ENCODE measurements around the gene ASGR2. TPM values are rescaled to one million over a fixed set of nuclear protein-coding genes. Genes with fewer than 3 reads are reported as not detected.
"Not testable (repeated sequence)": the region's sequence is repeated elsewhere in the genome, so short reads cannot be mapped to it uniquely, and the experiment has no call there.

ASGR2 gene
- total RNA-seq, 1 donor: 12.9 TPM

DNA sequence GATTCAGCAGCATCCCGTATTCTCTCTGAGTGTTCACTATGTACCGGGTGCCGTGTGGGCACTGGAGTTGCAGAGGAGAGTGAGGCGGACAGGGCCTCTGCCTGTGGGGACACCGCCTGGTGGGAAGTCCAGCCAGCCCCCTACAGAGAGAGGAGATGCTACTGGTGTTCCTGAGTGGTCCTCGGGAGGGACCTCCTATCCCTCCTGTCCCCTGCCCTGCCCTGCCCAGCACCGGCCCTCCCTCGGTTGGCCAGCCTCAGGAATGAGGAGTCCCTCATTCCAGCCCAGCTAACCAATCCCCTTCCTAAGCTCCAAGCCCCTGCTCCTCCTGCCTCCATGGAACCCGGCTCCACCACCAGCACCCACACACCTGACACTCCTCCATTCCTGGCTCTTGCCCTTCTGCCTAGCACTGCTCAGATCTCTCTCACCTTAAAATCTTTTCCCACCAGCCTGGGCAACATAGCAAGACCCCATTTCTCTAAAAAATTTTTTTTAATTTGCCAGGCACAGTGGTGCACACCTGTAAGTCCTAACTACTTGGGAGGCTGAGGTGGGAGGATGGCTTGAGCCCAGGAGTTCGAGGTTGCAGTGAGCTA is 2.0 kb downstream of the ASGR2 start:
- Histone ChIP-seq H3K27me3 (ENCODE audit: insufficient read depth, low read length) (no peaks in the 10 kb centered on the region), H3K4me1 (ENCODE audit: insufficient read depth, low read length) (peaks cover 72% of the 10 kb centered on the region), H3K4me3 (ENCODE audit: low read length) (no peak overlapping the region), H3K9me3 (ENCODE audit: low read depth, low read length) (no peaks in the 10 kb centered on the region)

DNA sequence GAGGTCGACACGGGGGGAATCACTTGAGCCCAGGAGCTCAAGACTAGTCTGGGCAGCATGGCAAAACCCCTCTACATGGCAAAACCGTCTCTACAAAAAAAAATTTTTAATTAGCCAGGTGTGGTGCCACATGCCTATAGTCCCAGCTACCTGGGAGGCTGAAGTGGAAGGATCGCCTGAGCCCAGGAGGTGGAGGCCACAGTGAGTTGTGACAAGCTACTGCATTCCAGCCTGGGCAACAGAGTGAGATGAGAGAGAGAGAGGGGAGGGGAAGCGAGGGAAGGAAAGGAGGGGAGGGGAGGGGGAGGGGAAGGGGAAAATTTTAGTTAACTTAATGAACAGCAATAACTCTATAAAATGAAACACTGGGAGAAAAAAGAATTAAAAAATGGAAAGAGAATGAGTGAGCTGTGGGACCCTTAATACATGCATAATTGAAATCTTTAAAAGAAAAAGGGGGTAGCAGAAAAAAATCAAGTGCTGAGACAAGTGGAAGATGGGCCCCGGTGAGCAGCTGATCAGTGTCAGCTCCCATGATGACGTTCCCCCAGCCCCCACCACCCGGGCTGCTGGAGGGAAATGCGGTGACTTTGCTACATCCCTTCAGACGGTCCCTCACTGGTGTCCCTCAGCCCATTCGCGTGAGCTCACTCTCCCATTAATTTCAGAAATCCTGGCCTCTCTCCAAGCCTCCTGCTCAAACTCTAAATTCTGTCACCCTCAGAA is 2.7 kb downstream of the ASGR2 start:
- H3K4me1 ChIP-seq (ENCODE audit: insufficient read depth, low read length): peaks cover 68% of the 10 kb centered on the region
- H3K9me3 ChIP-seq (ENCODE audit: low read depth, low read length): no peaks in the 10 kb centered on the region
- H3K27me3 ChIP-seq (ENCODE audit: insufficient read depth, low read length): no peaks in the 10 kb centered on the region
- no peak overlapping the region for H3K4me3 ChIP-seq (ENCODE audit: low read length)

DNA sequence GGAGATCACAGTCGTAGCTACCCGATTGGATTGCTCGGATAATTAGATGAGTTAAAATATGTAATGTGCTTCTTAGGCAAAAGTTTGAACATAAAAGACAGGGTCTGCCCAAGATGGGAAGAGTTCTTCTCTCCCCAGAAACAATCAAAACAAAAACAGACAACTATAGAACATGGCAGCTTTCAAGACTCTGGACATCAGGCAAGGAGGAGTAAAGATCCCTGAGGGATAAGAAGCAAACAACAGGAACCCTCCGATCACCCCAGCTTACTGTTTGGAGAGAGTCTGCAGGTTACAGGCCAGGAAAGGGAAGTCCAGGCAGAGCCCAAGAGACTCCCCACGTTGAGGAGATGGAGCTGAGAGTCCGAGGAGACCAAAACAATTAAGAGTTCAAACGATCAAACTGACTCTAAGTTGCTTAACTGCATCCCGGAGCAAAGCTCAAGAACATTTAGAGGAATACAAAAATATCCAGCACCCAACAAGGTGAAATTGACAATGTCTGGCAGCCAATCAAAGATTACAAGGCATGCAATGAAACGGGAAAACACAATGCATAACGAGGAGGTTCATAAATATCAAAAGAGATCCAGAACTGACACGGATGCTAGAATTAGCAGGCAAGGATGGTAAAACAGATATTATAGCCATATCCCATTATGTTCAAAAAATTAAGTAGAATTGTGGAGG is 3.9 kb downstream of the ASGR2 start:
- Histone ChIP-seq H3K9me3 (ENCODE audit: low read depth, low read length) (no peaks in the 10 kb centered on the region), H3K4me1 (ENCODE audit: insufficient read depth, low read length) (peaks cover 61% of the 10 kb centered on the region), H3K27me3 (ENCODE audit: insufficient read depth, low read length) (no peaks in the 10 kb centered on the region), H3K4me3 (ENCODE audit: low read length) (no peak overlapping the region)

DNA sequence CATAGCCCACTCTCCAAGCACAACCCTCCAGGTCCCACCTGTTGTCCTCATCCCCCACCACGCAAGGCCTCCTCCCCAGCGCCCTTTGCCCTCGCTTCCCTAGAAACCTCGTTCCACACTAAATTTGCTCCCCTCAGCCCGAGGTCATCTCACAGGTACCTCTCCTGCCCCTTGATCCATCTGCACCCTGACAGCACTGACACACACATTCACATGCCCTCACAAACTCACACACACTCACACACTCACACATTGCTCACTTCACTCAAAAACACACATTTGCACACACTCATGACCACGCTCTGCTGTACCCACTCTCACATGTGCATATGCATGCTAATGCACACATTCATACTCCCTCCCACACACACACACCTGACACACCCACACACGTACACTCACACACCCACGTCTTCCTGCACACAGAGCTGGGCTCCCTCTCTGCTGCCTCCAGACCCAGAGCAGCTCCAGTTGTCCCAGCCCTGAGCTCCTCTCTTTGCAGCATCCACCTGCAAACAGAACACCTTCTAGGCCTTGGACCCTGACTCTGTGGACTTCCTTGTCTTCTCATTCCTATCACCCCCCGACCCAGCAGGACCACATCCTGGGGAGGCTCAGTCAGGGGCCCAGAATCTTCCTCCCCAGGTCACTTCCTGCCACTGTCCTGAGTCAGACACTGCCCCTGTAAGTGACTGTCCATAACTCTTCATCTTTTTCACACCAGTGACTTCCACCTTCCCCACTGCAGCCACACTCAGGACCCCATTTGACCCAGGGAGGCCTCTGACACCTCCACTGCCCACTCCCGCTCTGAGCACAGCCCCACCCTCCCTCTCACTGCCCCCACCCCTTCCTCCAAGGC is 4.9 kb downstream of the ASGR2 start:
- Histone ChIP-seq H3K9me3 (ENCODE audit: low read depth, low read length) (no peaks in the 10 kb centered on the region), H3K27me3 (ENCODE audit: insufficient read depth, low read length) (no peaks in the 10 kb centered on the region), H3K4me3 (ENCODE audit: low read length) (no peak overlapping the region), H3K4me1 (ENCODE audit: insufficient read depth, low read length) (peaks cover 50% of the 10 kb centered on the region)

DNA sequence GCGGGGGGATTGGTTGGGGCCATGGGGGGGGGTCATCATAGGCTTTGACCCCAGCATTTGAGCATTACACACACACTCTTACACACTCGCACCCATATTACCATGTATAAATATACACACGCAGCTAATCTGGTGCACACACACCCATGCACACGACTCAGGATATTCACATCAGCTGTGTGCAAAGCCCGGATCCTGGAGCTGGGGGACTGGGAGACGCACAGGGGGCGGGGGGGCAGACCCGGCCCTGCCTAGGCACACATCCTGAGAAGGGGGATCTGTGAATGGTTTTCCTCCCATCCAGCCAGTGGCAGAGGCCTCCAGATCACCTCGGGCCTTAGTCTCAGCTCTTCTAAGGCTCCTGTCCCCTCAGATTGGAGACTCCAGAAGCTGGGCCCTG is 5.6 kb downstream of the ASGR2 start:
- no peak overlapping the region for H3K4me3 ChIP-seq (ENCODE audit: low read length)
- peaks cover 43% of the 10 kb centered on the region for H3K4me1 ChIP-seq (ENCODE audit: insufficient read depth, low read length)
- no peaks in the 10 kb centered on the region for H3K9me3 ChIP-seq (ENCODE audit: low read depth, low read length)
- no peaks in the 10 kb centered on the region for H3K27me3 ChIP-seq (ENCODE audit: insufficient read depth, low read length)

DNA sequence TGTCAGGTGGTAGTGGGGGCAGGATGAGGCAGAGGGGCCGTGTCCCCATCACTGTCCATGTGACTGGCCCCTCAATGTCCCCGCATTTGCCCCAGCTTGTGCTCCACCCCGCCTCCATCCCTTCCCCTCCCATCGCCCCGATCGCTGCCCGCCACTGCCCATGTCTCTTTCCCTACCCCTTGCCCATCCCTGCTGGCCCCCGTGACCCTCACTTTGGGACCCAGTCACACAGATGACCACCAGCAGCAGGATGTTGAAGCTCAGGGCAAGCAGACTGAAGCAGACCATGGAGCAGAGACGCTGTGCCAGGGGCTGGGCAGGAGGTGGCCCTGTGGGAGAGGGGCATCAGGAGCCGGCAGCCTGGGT is 6.1 kb downstream of the ASGR2 start:
- Histone ChIP-seq H3K27me3 (ENCODE audit: insufficient read depth, low read length) (no peaks in the 10 kb centered on the region), H3K4me1 (ENCODE audit: insufficient read depth, low read length) (peaks cover 38% of the 10 kb centered on the region), H3K4me3 (ENCODE audit: low read length) (no peak overlapping the region), H3K9me3 (ENCODE audit: low read depth, low read length) (no peaks in the 10 kb centered on the region)

DNA sequence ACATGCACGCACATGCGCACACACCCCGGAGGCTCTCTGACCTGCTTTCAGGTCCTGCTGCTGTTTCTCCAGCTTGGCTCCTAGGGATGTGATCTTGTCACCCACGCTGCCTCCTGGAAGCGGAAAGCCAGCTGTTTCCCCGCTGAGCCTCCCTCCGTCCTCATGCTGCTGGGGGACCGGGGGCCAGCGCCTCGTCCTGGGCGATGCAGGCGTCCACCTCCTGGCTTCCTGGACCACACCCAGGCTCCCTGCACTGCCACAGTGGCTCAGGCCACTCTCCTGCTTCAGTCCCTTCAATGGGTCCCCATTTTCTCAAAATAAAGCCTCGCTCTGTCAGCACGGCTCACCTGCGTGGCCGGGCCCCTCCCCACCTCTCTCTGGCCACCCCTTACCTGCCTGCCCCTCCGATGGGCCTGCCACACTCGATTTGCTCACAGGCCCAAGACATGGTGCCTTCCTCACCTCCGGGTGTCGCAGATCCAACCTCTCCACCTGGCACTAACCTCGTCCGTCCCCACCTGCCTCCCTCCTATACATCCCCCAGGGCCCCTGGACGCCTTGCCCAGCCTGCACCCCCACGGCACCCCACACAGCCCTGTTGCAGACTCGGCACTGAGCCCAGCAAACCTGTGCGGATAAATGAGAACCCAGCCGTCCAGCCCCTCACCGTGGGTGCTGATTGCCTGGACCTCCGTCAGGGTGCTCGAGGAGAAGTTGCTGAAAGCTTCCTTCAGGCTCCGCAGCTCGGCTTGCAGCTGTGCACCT is 6.6 kb downstream of the ASGR2 start:
- H3K4me1 ChIP-seq (ENCODE audit: insufficient read depth, low read length): peaks cover 33% of the 10 kb centered on the region
- H3K27me3 ChIP-seq (ENCODE audit: insufficient read depth, low read length): no peaks in the 10 kb centered on the region
- no peaks in the 10 kb centered on the region for H3K9me3 ChIP-seq (ENCODE audit: low read depth, low read length)
- H3K4me3 ChIP-seq (ENCODE audit: low read length): no peak overlapping the region

DNA sequence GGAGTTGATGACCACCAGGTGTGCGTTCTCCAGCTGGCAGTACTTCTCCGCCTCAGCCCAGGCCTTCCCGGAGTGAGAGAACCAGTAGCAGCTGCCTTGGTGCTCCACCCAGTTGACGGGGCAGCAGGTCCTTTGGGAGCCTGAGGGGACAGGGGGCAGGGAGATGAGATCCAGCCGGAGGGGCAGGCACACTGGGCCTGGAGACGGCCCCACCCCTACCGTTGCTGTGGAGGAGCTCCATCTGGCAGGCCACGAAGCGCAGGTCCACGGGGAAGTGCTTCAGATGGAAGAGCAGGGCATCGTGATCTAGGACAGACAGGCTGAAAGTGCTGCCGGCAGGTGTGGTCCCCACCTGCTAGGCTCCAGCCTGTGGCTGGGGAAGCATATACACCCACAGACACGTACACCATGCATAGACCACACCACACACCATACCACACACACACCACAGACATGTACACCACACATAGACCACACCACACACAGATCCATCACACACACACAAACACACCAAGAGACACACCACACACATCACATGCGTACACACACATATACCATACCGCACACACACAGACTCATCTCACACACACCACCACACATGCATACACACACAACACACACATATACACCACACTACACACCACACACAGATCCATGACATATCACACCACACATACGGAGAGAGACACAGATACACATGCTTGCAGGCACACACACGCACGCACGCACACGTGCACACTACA is 7.4 kb downstream of the ASGR2 start:
- H3K4me3 ChIP-seq (ENCODE audit: low read length): no peak overlapping the region
- peaks cover 25% of the 10 kb centered on the region for H3K4me1 ChIP-seq (ENCODE audit: insufficient read depth, low read length)
- no peaks in the 10 kb centered on the region for H3K9me3 ChIP-seq (ENCODE audit: low read depth, low read length)
- no peaks in the 10 kb centered on the region for H3K27me3 ChIP-seq (ENCODE audit: insufficient read depth, low read length)

DNA sequence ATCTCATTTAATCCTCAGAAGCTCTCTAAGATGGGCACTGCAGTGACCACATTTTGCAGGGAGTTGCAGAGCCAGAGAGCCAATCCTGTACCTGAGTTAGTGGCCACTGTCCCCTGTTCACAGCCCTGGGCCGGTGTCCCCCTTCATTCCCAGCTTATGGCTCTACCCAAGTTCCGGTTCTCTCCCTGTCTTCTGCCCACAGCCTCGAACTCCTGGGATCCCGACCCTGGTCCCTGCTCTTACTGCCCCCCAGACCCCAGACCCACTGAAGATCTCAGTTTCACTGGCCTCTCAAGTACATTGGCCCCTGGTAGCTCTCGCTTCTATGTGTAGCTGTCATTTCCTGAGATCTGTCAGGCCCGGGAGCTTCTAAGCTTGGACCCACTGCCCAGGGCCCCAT is 12.2 kb downstream of the ASGR2 start:
- H3K4me3 ChIP-seq (ENCODE audit: low read length): no peak overlapping the region
- H3K4me1 ChIP-seq (ENCODE audit: insufficient read depth, low read length): peaks cover 19% of the 10 kb centered on the region
- H3K9me3 ChIP-seq (ENCODE audit: low read depth, low read length): no peaks in the 10 kb centered on the region
- no peaks in the 10 kb centered on the region for H3K27me3 ChIP-seq (ENCODE audit: insufficient read depth, low read length)

DNA sequence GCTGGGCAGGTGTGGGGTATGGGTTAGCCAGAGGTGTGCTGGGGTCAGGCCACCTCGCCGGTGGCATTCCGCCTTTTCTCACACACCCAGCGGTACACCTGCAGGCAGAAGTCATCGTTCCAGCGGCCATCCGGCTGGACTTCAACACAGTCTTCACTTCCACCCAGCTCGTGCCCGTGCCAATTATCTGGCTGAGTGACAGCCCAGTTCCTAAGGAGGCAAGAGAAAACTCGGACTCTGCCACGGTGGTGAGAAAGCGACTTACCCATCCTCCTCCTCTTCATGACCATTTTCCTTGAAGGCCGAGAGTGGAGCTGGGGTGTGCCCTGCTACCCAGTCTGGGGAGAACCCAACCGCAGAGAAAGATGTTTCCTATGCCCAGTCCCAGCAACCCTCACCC is 13.1 kb downstream of the ASGR2 start:
- H3K9me3 ChIP-seq (ENCODE audit: low read depth, low read length): no peaks in the 10 kb centered on the region
- H3K4me3 ChIP-seq (ENCODE audit: low read length): no peak overlapping the region
- H3K4me1 ChIP-seq (ENCODE audit: insufficient read depth, low read length): peaks cover 27% of the 10 kb centered on the region
- no peaks in the 10 kb centered on the region for H3K27me3 ChIP-seq (ENCODE audit: insufficient read depth, low read length)

DNA sequence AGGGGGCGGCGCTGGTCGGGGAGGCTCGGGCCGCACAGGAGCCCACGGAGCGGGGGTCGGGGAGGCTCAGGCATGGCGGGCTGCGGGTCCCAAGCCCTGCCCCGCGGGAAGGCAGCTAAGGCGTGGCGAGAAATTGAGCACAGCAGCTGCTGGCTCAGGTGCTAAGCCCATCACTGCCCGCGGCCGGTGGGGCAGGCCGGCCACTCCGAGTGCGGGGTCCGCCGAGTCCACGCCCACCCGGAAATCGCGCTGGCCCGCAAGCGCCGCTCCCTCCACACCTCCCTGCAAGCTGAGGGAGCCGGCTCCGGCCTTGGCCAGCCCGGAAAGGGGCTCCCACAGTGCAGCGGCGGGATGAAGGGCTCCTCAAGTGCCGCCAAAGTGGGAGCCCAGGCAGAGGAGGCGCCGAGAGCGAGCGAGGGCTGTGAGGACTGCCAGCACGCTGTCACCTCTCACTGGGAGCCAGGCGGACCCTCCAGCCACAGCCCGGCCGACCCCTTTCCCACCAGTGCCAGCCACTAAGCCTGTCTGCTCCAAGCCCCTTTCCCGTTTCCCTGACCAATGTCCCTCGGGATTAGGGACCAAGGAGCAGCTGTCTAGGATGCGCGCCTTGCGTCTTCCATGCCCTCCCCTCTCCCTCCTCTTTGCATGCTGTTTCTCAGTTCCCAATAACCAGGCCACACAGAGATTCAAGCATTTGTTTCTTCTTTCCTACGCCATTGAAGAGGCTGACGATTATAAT is 13.8 kb downstream of the ASGR2 start:
- not testable (repeated sequence) for H3K9me3 ChIP-seq (ENCODE audit: low read depth, low read length); H3K4me3 ChIP-seq (ENCODE audit: low read length); H3K27me3 ChIP-seq (ENCODE audit: insufficient read depth, low read length)
- H3K4me1 ChIP-seq (ENCODE audit: insufficient read depth, low read length): peaks cover 35% of the 10 kb centered on the region

DNA sequence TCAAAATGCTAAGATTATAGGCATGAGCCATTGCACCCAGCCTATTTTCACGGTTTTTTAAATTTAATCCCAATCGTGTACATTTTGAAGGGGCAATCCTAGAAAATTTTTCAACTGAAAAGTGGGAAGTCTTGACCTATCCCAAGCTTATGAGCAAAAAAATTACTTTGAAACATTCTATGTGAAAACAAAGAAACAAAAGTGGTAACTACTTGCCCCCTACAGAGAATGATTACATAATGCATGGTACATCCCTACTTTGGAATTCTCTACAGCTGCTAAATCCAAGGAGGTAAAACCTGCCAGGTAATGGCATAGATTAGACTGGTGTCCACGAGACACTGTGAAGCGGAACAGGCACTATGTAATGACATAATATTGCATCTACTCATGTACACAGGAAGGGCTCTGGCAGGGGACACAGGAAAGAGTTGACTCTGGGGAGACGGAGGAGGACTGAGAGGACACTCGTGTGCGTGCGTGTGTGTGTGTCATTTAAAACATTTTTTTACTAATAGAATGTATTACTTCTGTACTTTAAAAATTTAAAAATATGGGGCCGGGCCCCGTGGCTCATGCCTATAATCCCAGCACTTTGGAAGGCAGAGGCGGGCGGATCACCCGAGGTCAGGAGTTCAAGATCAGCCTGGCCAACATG is 15.7 kb downstream of the ASGR2 start:
- Histone ChIP-seq H3K4me1 (ENCODE audit: insufficient read depth, low read length) (peaks cover 53% of the 10 kb centered on the region), H3K9me3 (ENCODE audit: low read depth, low read length) (no peaks in the 10 kb centered on the region), H3K27me3 (ENCODE audit: insufficient read depth, low read length) (no peaks in the 10 kb centered on the region), H3K4me3 (ENCODE audit: low read length) (no peak overlapping the region)

DNA sequence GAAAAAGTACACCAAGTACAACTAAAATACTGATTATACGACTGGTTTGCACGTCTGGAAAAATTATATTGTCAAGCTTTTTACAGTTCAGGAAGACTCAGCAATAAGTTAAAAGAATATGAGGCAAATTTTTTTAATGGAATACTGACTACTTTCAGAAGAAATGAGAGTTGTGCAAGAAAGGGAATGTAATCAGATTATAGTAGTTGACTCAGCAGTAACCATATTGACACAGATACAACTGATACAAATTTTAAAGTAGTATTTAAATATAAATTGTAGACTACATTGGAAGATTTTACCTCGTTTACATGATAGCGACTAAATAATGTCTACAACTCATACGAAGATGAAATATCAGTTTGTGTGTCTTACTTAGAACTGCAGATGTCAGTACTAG is 16.7 kb downstream of the ASGR2 start:
- no peaks in the 10 kb centered on the region for H3K27me3 ChIP-seq (ENCODE audit: insufficient read depth, low read length)
- H3K9me3 ChIP-seq (ENCODE audit: low read depth, low read length): no peaks in the 10 kb centered on the region
- no peak overlapping the region for H3K4me3 ChIP-seq (ENCODE audit: low read length)
- H3K4me1 ChIP-seq (ENCODE audit: insufficient read depth, low read length): peaks cover 62% of the 10 kb centered on the region
